HEK293 (cell line): ENCODE measurements around the gene PPP6R1.

Source experiments
- CTCF ChIA-PET: fragments of 350-600 bp; formaldehyde crosslinking; extraction: SDS; loops from one replicate; lab custom pipeline; 2021; ENCODE audit warnings: antibody characterized with exemption; lab: Yijun Ruan, JAX
- POLR2A ChIA-PET: fragments of 300-600 bp; formaldehyde crosslinking; extraction: SDS; loops from one replicate; lab custom pipeline; 2020; ENCODE audit warnings: antibody characterized with exemption, inconsistent platforms; lab: Yijun Ruan, JAX
- H3K27ac ChIP-seq: fragments of 200-500 bp; sonication (Bioruptor generic); 2 replicates; pipeline ENCODE4 v1.5.1; 2014; ENCODE audit warnings: low read depth, low read length, control low read depth, inconsistent platforms; ENCODE audit errors: extremely low read depth
- H3K36me3 ChIP-seq, 2 experiments: fragments of 200-500 bp in 1 of 2; sonication (Bioruptor generic) in 1 of 2; 1 replicate in 1 of 2; 2 replicates in 1 of 2; pipeline ENCODE4 v1.5.1; 2014 to 2017; ENCODE audit warnings: inconsistent platforms in 2 of 2, low read length in 2 of 2; ENCODE audit not compliant: control insufficient read depth in 2 of 2, insufficient read depth in 1 of 2
- H3K4me1 ChIP-seq: fragments of 200-500 bp; sonication (Bioruptor generic); 2 replicates; pipeline ENCODE4 v1.5.1; 2014; ENCODE audit warnings: mild to moderate bottlenecking, low read length, inconsistent platforms; ENCODE audit not compliant: control insufficient read depth, insufficient read depth
- H3K4me3 ChIP-seq: 2 replicates; pipeline ENCODE4 v1.5.1; 2011; ENCODE audit warnings: low read depth, mild to moderate bottlenecking, control low read depth, low read length, moderate library complexity
- H3K9me3 ChIP-seq: fragments of 200-500 bp; sonication (Bioruptor generic); 2 replicates; pipeline ENCODE4 v1.5.1; 2014; ENCODE audit warnings: low read depth, low read length, inconsistent platforms; ENCODE audit not compliant: control insufficient read depth, insufficient read depth
- ATF2 ChIP-seq: fragments of 450-650 bp; formaldehyde crosslinking; IDR thresholded peaks from 2 replicates; pipeline ENCODE4 v1.5.1; 2016; ENCODE audit warnings: missing biosample characterization, missing genetic modification characterization, low read depth
- GLIS1 ChIP-seq: fragments of 450-650 bp; formaldehyde crosslinking; IDR thresholded peaks from 2 replicates; pipeline ENCODE4 v1.5.1; 2016; ENCODE audit warnings: missing biosample characterization, missing genetic modification characterization
- HIC1 ChIP-seq: fragments of 450-650 bp; formaldehyde crosslinking; IDR thresholded peaks from 2 replicates; pipeline ENCODE4 v1.5.1; 2016; ENCODE audit warnings: missing biosample characterization, missing genetic modification characterization
- INSM2 ChIP-seq: fragments of 450-650 bp; formaldehyde crosslinking; IDR thresholded peaks from 2 replicates; pipeline ENCODE4 v1.5.1; 2016; ENCODE audit warnings: missing biosample characterization, missing genetic modification characterization
- KLF16 ChIP-seq: fragments of 450-650 bp; formaldehyde crosslinking; IDR thresholded peaks from 2 replicates; pipeline ENCODE4 v1.5.1; 2017; ENCODE audit warnings: missing biosample characterization, missing genetic modification characterization
- PATZ1 ChIP-seq: fragments of 450-650 bp; formaldehyde crosslinking; IDR thresholded peaks from 2 replicates; pipeline ENCODE4 v1.5.1; 2016; ENCODE audit warnings: missing biosample characterization, missing genetic modification characterization
- ZBTB49 ChIP-seq: fragments of 450-650 bp; formaldehyde crosslinking; IDR thresholded peaks from 2 replicates; pipeline ENCODE4 v1.5.1; 2016; ENCODE audit warnings: missing biosample characterization, missing genetic modification characterization, low read depth
- ZBTB7A ChIP-seq: fragments of 450-650 bp; formaldehyde crosslinking; IDR thresholded peaks from 2 replicates; pipeline ENCODE4 v1.5.1; 2016; ENCODE audit warnings: low read depth, missing biosample characterization, missing genetic modification characterization
- ZBTB8A ChIP-seq: fragments of 450-650 bp; formaldehyde crosslinking; IDR thresholded peaks from 2 replicates; pipeline ENCODE4 v1.5.1; 2016; ENCODE audit warnings: missing biosample characterization, missing genetic modification characterization
- ZFP3 ChIP-seq: fragments of 450-650 bp; formaldehyde crosslinking; IDR thresholded peaks from 2 replicates; pipeline ENCODE4 v1.5.1; 2016; ENCODE audit warnings: low read depth, missing biosample characterization, missing genetic modification characterization
- ZNF133 ChIP-seq: fragments of 450-650 bp; formaldehyde crosslinking; IDR thresholded peaks from 2 replicates; pipeline ENCODE4 v1.5.1; 2016; ENCODE audit warnings: missing biosample characterization, missing genetic modification characterization
- ZNF148 ChIP-seq: fragments of 450-650 bp; formaldehyde crosslinking; IDR thresholded peaks from 2 replicates; pipeline ENCODE4 v1.5.0; 2017; ENCODE audit warnings: missing biosample characterization, missing genetic modification characterization, borderline replicate concordance
- ZNF169 ChIP-seq: fragments of 450-650 bp; formaldehyde crosslinking; IDR thresholded peaks from 2 replicates; pipeline ENCODE4 v1.5.1; 2016; ENCODE audit warnings: missing biosample characterization, missing genetic modification characterization
- ZNF221 ChIP-seq: fragments of 450-650 bp; formaldehyde crosslinking; IDR thresholded peaks from 2 replicates; pipeline ENCODE4 v1.5.1; 2017; ENCODE audit warnings: missing biosample characterization, missing genetic modification characterization, borderline replicate concordance
- ZNF324 ChIP-seq: fragments of 450-650 bp; formaldehyde crosslinking; IDR thresholded peaks from 2 replicates; pipeline ENCODE4 v1.5.1; 2016; ENCODE audit warnings: missing biosample characterization, missing genetic modification characterization
- ZNF335 ChIP-seq: fragments of 450-650 bp; formaldehyde crosslinking; conservative IDR thresholded peaks from 2 replicates; pipeline ENCODE4 v1.5.1; 2016; ENCODE audit warnings: missing biosample characterization, missing genetic modification characterization
- ZNF341 ChIP-seq: fragments of 450-650 bp; formaldehyde crosslinking; IDR thresholded peaks from 2 replicates; pipeline ENCODE4; 2016; ENCODE audit warnings: low read depth, missing biosample characterization, missing genetic modification characterization
- ZNF350 ChIP-seq: fragments of 450-650 bp; formaldehyde crosslinking; IDR thresholded peaks from 2 replicates; pipeline ENCODE4 v1.5.0; 2017; ENCODE audit warnings: missing biosample characterization, mild to moderate bottlenecking, missing genetic modification characterization
- ZNF394 ChIP-seq: fragments of 450-650 bp; formaldehyde crosslinking; IDR thresholded peaks from 2 replicates; pipeline ENCODE4 v1.5.1; 2016; ENCODE audit warnings: missing biosample characterization, missing genetic modification characterization, mild to moderate bottlenecking, moderate library complexity, borderline replicate concordance
- ZNF404 ChIP-seq: fragments of 450-650 bp; formaldehyde crosslinking; IDR thresholded peaks from 2 replicates; pipeline ENCODE4 v1.5.1; 2017; ENCODE audit warnings: missing biosample characterization, missing genetic modification characterization
- ZNF433 ChIP-seq: fragments of 450-650 bp; formaldehyde crosslinking; IDR thresholded peaks from 2 replicates; pipeline ENCODE4 v1.5.1; 2016; ENCODE audit warnings: missing biosample characterization, missing genetic modification characterization, low read depth

PPP6R1 gene

GRCh38 chr19:55238030-55238429 lies 20.8 kb downstream of the PPP6R1 start (continued):
- no peak for TF ChIP-seq PATZ1
- no peak for TF ChIP-seq ATF2 (tag by site-specific recombination)
- TF ChIP-seq ZBTB49 (tag by site-specific recombination): no peak
- no peak for TF ChIP-seq ZFP3 (tag by site-specific recombination)

- H3K4me1 ChIP-seq: no peaks in the 10 kb centered on the region
- ChIA-PET CTCF (interaction anchor here (0.6 kb wide), 1 partner anchor 13 kb away, joined by 5 read pairs; no protein-coding TSS in a partner anchor), POLR2A (interaction anchor here (0.6 kb wide), 1 partner anchor 39 kb away, joined by 4 read pairs; no protein-coding TSS in a partner anchor)
- H3K27ac ChIP-seq: no peak overlapping the region
- H3K9me3 ChIP-seq: no peaks in the 10 kb centered on the region
- H3K36me3 ChIP-seq: peaks cover 25 to 92% of the 10 kb centered on the region in 2 experiments
- TF ChIP-seq ZNF133 (tag by site-specific recombination): no peak
- no peak for TF ChIP-seq ZNF169 (tag by site-specific recombination)
- TF ChIP-seq ZNF148 (tag by site-specific recombination): no peak
- no peak for TF ChIP-seq ZBTB8A (tag by site-specific recombination)
- TF ChIP-seq ZNF394 (tag by site-specific recombination): no peak
- TF ChIP-seq INSM2 (tag by site-specific recombination): no peak
- no peak overlapping the region for H3K4me3 ChIP-seq
Observed at GRCh38 chr19:55232986-55233385, 25.8 kb downstream of the PPP6R1 start.

GRCh38 chr19:55232286-55232602 lies 26.6 kb downstream of the PPP6R1 start:
- peaks cover 20 to 92% of the 10 kb centered on the region in 2 experiments for H3K36me3 ChIP-seq
- no peaks in the 10 kb centered on the region for H3K4me1 ChIP-seq
- no peak overlapping the region for H3K4me3 ChIP-seq
- ChIA-PET POLR2A (interaction anchor here (0.5 kb wide), 1 partner anchor 306 kb away, joined by 11 read pairs; no protein-coding TSS in a partner anchor), CTCF (interaction anchor here (0.6 kb wide), 1 partner anchor 12 kb away, joined by 5 read pairs; no protein-coding TSS in a partner anchor)
- H3K27ac ChIP-seq: no peak overlapping the region
- no peaks in the 10 kb centered on the region for H3K9me3 ChIP-seq
- TF ChIP-seq ZNF350 (tag by site-specific recombination): no peak
- TF ChIP-seq ZNF335 (tag by site-specific recombination): no peak
- TF ChIP-seq GLIS1: no peak
- no peak for TF ChIP-seq KLF16 (tag by site-specific recombination)
- TF ChIP-seq ZNF324 (tag by site-specific recombination): no peak
- TF ChIP-seq ZNF404: no peak
- no peak for TF ChIP-seq ZNF221
- no peak for TF ChIP-seq ZNF341 (tag by site-specific recombination)
- no peak for TF ChIP-seq ZNF433
- TF ChIP-seq HIC1 (tag by site-specific recombination): no peak
- no peak for TF ChIP-seq ZBTB7A
